ENCODE results near the gene GRIN2A.

- TF ChIP-seq EZH2 (IDR thresholded peaks at IDR 0.05; ENCODE audit: insufficient read depth, poor library complexity, severe bottlenecking) = no peak
- no peak for TF ChIP-seq EZH2phosphoT487 (IDR thresholded peaks at IDR 0.05; ENCODE audit: insufficient read depth, low read depth)
These were observed 43.4 kb upstream of the GRIN2A start for GRCh38 chr16:10225653-10226052.

All from GM23248 (cell line).